ENCODE results near the gene KLLN. TPM values are rescaled to one million over a fixed set of nuclear protein-coding genes. Genes with fewer than 3 reads are reported as not detected.
"Not testable (repeated sequence)": the region's sequence is repeated elsewhere in the genome, so short reads cannot be mapped to it uniquely, and the experiment has no call there.

Gene KLLN
- total RNA-seq, 1 donor from 2014 or later: 0.98 TPM

- H3K4me3 Mint-ChIP-seq: peak overlapping the region; percentile 98
- H3K27ac Mint-ChIP-seq (ENCODE audit: unreplicated experiment): peak overlapping the region; percentile 99
- peaks cover 2% of the 10 kb centered on the region for H3K36me3 Mint-ChIP-seq (ENCODE audit: low read depth)
- H3K27me3 Mint-ChIP-seq (ENCODE audit: low read depth): peaks cover 10% of the 10 kb centered on the region
- DNase-seq (ENCODE audit: low read depth, low spot score): no peak
- H3K4me1 Mint-ChIP-seq: peaks cover 39% of the 10 kb centered on the region
- TF ChIP-seq CTCF (conservative IDR thresholded peaks at IDR 0.05): no peak
- H3K9me3 Mint-ChIP-seq: no peaks in the 10 kb centered on the region
These were observed 667 bp downstream of the KLLN start for GRCh38 chr10:87862679-87863052.

GRCh38 chr10:87861953-87862678, 1.2 kb downstream of the KLLN start:
- H3K9me3 Mint-ChIP-seq: no peaks in the 10 kb centered on the region
- peaks cover 10% of the 10 kb centered on the region for H3K27me3 Mint-ChIP-seq (ENCODE audit: low read depth)
- H3K36me3 Mint-ChIP-seq (ENCODE audit: low read depth): peaks cover 2% of the 10 kb centered on the region

GRCh38 chr10:87861566-87861952, 1.8 kb downstream of the KLLN start:
- Mint-ChIP-seq H3K4me1 (peaks cover 29% of the 10 kb centered on the region), H3K36me3 (ENCODE audit: low read depth) (no peaks in the 10 kb centered on the region), H3K4me3 (peak overlapping the region; percentile 98), H3K9me3 (no peaks in the 10 kb centered on the region), H3K27ac (ENCODE audit: unreplicated experiment) (no peak overlapping the region), H3K27me3 (ENCODE audit: low read depth) (peaks cover 10% of the 10 kb centered on the region)
- DNase-seq (ENCODE audit: low read depth, low spot score): no peak
- TF ChIP-seq CTCF (conservative IDR thresholded peaks at IDR 0.05): no peak

More at GRCh38 chr10:87861953-87862678, 1.2 kb downstream of the KLLN start:
- DNase-seq (ENCODE audit: low read depth, low spot score): peak; percentile 93
- peak overlapping the region; percentile 99 for H3K27ac Mint-ChIP-seq (ENCODE audit: unreplicated experiment)
- H3K4me3 Mint-ChIP-seq: peak overlapping the region; percentile 98
- TF ChIP-seq CTCF (conservative IDR thresholded peaks at IDR 0.05): no peak
- peaks cover 34% of the 10 kb centered on the region for H3K4me1 Mint-ChIP-seq

- H3K27ac Mint-ChIP-seq (ENCODE audit: unreplicated experiment): no peak overlapping the region
- peak overlapping the region; percentile 98 for H3K4me3 Mint-ChIP-seq
- H3K9me3 Mint-ChIP-seq: no peaks in the 10 kb centered on the region
- H3K4me1 Mint-ChIP-seq: peaks cover 22% of the 10 kb centered on the region
- H3K27me3 Mint-ChIP-seq (ENCODE audit: low read depth): peaks cover 10% of the 10 kb centered on the region
- H3K36me3 Mint-ChIP-seq (ENCODE audit: low read depth): no peaks in the 10 kb centered on the region
- TF ChIP-seq CTCF (conservative IDR thresholded peaks at IDR 0.05): no peak
- DNase-seq (ENCODE audit: low read depth, low spot score): no peak
These were observed 2.4 kb downstream of the KLLN start for GRCh38 chr10:87860816-87861403.

- Mint-ChIP-seq H3K9me3 (no peaks in the 10 kb centered on the region), H3K36me3 (ENCODE audit: low read depth) (no peaks in the 10 kb centered on the region), H3K27ac (ENCODE audit: unreplicated experiment) (no peak overlapping the region), H3K4me1 (peaks cover 16% of the 10 kb centered on the region), H3K27me3 (ENCODE audit: low read depth) (peaks cover 10% of the 10 kb centered on the region), H3K4me3 (peak overlapping the region; percentile 98)
- no peak for DNase-seq (ENCODE audit: low read depth, low spot score)
- TF ChIP-seq CTCF (conservative IDR thresholded peaks at IDR 0.05): peak; percentile 53
These were observed 3.1 kb downstream of the KLLN start for GRCh38 chr10:87860156-87860795.

- DNase-seq (ENCODE audit: low read depth, low spot score); H3K9me3 Mint-ChIP-seq; H3K4me3 Mint-ChIP-seq; H3K27ac Mint-ChIP-seq (ENCODE audit: unreplicated experiment); H3K36me3 Mint-ChIP-seq (ENCODE audit: low read depth); H3K27me3 Mint-ChIP-seq (ENCODE audit: low read depth): not testable (repeated sequence)
- H3K4me1 Mint-ChIP-seq: peaks cover 10% of the 10 kb centered on the region
These were observed 7.7 kb downstream of the KLLN start for GRCh38 chr10:87855665-87856064.

- H3K4me3 Mint-ChIP-seq; H3K9me3 Mint-ChIP-seq; H3K27me3 Mint-ChIP-seq (ENCODE audit: low read depth); DNase-seq (ENCODE audit: low read depth, low spot score); H3K27ac Mint-ChIP-seq (ENCODE audit: unreplicated experiment); H3K36me3 Mint-ChIP-seq (ENCODE audit: low read depth): not testable (repeated sequence)
- H3K4me1 Mint-ChIP-seq: peaks cover 11% of the 10 kb centered on the region
These were observed 8.1 kb downstream of the KLLN start for GRCh38 chr10:87855247-87855646.

Measured in neural crest cell (in vitro differentiated cells).